Heart left ventricle (tissue), 16 donors: ENCODE measurements around the gene MARCHF2. TPM values are rescaled to one million over a fixed set of nuclear protein-coding genes. Genes with fewer than 3 reads are reported as not detected.

Experiments
- ATAC-seq, 4 donors: fragments of 200-7000 bp; cut with Tn5 transposase; one replicate each; pipeline ENCODE4 v1.9.1; 2020 to 2022; ENCODE audit warnings: moderate library complexity in 4 of 4, mild to moderate bottlenecking in 3 of 4, moderate number of reproducible peaks in 1 of 4
- DNase-seq, 5 donors: peaks; one replicate each; pipeline ENCODE4 v3.0.0-alpha.2; 2020
- H3K27ac ChIP-seq, 12 donors: fragments of 200-600 bp; sonication (generic) in 4 of 12; one replicate each; pipeline versions ENCODE4 v1.5.0 to v1.8.0; 2016 to 2022; ENCODE audit warnings: mild to moderate bottlenecking in 2 of 12
- H3K27me3 ChIP-seq, 9 donors: fragments of 200-600 bp; sonication (generic) in 2 of 9; one replicate each; pipeline versions ENCODE4 v1.5.1 to v1.8.0; 2016 to 2022; ENCODE audit warnings: mild to moderate bottlenecking in 3 of 9
- H3K36me3 ChIP-seq, 9 donors: fragments of 200-600 bp; sonication (generic) in 2 of 9; one replicate each; pipeline versions ENCODE4 v1.5.0 to v1.8.0; 2018 to 2022; ENCODE audit warnings: mild to moderate bottlenecking in 2 of 9
- H3K4me1 ChIP-seq, 12 donors: fragments of 200-600 bp; sonication (generic) in 4 of 12; one replicate each; pipeline versions ENCODE4 v1.5.0 to v1.8.0; 2016 to 2022; ENCODE audit warnings: mild to moderate bottlenecking in 3 of 12
- H3K4me3 ChIP-seq, 12 donors: fragments of 200-600 bp; sonication (generic) in 4 of 12; one replicate each; pipeline versions ENCODE4 v1.5.0 to v1.8.0; 2017 to 2022; ENCODE audit warnings: mild to moderate bottlenecking in 9 of 12, moderate library complexity in 4 of 12
- H3K9me3 ChIP-seq, 12 donors: fragments of 200-600 bp; sonication (generic) in 4 of 12; one replicate each; pipeline versions ENCODE4 v1.5.0 to v1.8.0; 2016 to 2022; ENCODE audit warnings: mild to moderate bottlenecking in 1 of 12
- POLR2A ChIP-seq, 2 donors: fragments of 450-650 bp; IDR thresholded peaks; one replicate each; pipeline ENCODE4 v1.6.1; 2017; ENCODE audit warnings: antibody characterized with exemption in 2 of 2, mild to moderate bottlenecking in 2 of 2, moderate library complexity in 2 of 2
- WGBS, 4 donors: extraction: QIAGEN DNeasy Blood & Tissue Kit in 2 of 4; methylation state at CpG; one replicate each; pipeline versions ENCODE4 v1.1.5 to v1.1.7; 2013 to 2018; 5-methylcytosine and 5-hydroxymethylcytosine counted together
- intact Hi-C, 10 donors: fragments of 100-400 bp; cut with DNase I; formaldehyde crosslinking; loops; one replicate each; pipeline versions ENCODE4 v1.11.1 to v1.14.2; 2022
- long read RNA-seq, 3 donors: library from polyadenylated mRNA; unstranded; transcript quantifications; one replicate each; pipeline ENCODE4 v2.0.0, GENCODE V29; 2020 to 2021
- polyA plus RNA-seq, 2 donors: library from polyadenylated mRNA; stranded (reverse); fragments of 200-250 nt; gene quantifications; one replicate each; pipeline ENCODE4 v1.2.3, GENCODE V29; 2013
- total RNA-seq, 9 donors: library from RNA; depleted of rRNA in 2 of 9; stranded (reverse); fragments of >200 nt in 2 of 9; fragmentation: NEBNext Ultra II Directional in 3 of 9; extraction: Animal tissue kit (Norgen Biotek cat#: 25700) in 3 of 9; gene quantifications; one replicate each; pipeline versions ENCODE4 v1.1.0 to v1.2.4, GENCODE V29; 2016 to 2023
- TF ChIP-seq, protein P1 (sequence below), 12 donors: fragments of 200-600 bp; sonication (generic) in 4 of 12; IDR thresholded peaks; one replicate each; pipeline versions ENCODE4 v1.5.0 to v1.8.0; 2018 to 2022; ENCODE audit warnings: antibody characterized with exemption in 12 of 12, mild to moderate bottlenecking in 5 of 12
- donor health status: ischemic (EF 13 %, LVEDD 7.1; RV severe dilation, severe dysfunction).
- donor health status: healthy with polysubstance abuse.
- donor health status: DM: no; HTN: yes; CAD: no.
- donor health status: DM: no; HTN: no; CAD: no.
- donor health status: ischemic (EF 25% LVEDD 6.9; RV normal size, moderate dysfunction).
- donor health status: ischemic (EF 25% LVEDD 5.7; RV mildly dilated, moderate dysfunction).
- donor health status: healthy.
- donor health status: DM: yes; HTN: yes; CAD: no.
- donor health status: ischemic (EF 35%, LVEDD 5.7; RV mildly dilated, moderate dysfunction).
- donor health status: nonischemic (EF 11% LVEDD 7.7; RV severe dilation, severe dysfunction).
- donor health status: DM: yes; HTN: yes; CAD: no.
- donor health status: PGD.
- donor health status: ischemic (EF 29% LVEDD 5.4; RV normal size, mild dysfunction).
- donor health status: nonischemic (EF 23%, LVEDD 6.1; RV moderate dilation, normal function).

MARCHF2 gene, protein sequence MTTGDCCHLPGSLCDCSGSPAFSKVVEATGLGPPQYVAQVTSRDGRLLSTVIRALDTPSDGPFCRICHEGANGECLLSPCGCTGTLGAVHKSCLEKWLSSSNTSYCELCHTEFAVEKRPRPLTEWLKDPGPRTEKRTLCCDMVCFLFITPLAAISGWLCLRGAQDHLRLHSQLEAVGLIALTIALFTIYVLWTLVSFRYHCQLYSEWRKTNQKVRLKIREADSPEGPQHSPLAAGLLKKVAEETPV
- total RNA-seq (100 to 1,000 TPM in 4 of 9 donors, 10 to 100 TPM in 5; 67.2 to 308 (median 93.7) TPM), polyA plus RNA-seq (10 to 100 TPM; 50.7 to 70.3 TPM)
- long read RNA-seq, donor 1, transcript MARCH2-201 (5 exons, 1,376 nt), result major isoform, 75 of 179 reads
- long read RNA-seq, donor 1, partial matches to known transcripts, result 18 of 179 reads
- long read RNA-seq, donor 1, other reads (novel, unspliced or antisense), result 82 of 179 reads
- long read RNA-seq, donor 2, transcript MARCH2-208 (5 exons, 1,667 nt), result major isoform, 6 of 25 reads
- long read RNA-seq, donor 2, partial matches to known transcripts, result 7 of 25 reads
- long read RNA-seq, donor 2, other reads (novel, unspliced or antisense), result 7 of 25 reads
- long read RNA-seq, donor 3, transcript MARCH2-201 (5 exons, 1,376 nt), result major isoform, 30 of 65 reads
- long read RNA-seq, donor 3, partial matches to known transcripts, result 12 of 65 reads
- long read RNA-seq, donor 3, other reads (novel, unspliced or antisense), result 23 of 65 reads

DNA sequence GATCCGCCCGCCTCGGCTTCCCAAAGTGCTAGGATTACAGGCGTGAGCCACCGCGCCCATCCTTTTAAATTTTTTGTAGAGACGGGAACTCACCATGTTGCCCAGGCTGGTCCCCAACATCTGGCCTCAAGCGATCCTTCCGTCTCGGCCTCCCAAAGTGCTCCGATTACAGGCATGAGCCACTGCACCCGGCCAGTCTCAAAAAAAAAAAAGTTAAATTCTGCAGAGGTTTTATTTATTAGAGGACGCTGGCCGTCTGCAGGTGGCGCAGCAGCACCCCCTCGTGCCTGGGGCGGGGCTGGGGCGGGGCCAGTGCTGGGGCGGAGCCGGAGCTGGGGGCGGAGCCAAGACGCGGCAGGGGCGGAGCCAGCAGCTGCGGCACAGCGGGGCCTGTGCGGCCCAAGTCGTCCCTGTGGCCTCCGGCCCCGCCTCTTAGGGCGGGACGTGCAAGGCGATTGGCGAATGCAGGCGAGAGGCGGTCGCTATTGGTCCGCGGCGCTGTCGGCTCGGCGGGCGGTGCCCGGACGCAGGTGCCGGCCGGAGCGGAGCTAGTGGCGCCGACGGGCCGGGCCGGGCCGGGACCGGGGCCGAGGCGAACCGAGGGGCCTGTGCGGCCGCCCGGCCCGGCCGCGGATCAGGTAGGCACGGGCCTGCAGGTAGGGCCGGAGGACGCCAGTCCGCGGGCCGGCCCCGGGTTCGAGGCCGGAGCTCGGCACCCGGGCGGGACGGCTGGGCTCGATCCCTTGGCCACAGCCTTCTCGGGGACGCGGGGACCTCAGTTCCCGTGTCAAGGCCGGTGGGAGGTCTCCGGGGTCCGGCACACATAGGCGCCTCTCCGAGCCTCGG is at the start of gene MARCHF2:
TSS of gene MARCHF2 (plus strand) at position 523 of the 846 bp plus-strand sequence. CDS start 8,536 bp downstream, outside the sequence.
- no peaks in the 10 kb centered on the region for H3K27me3 ChIP-seq
- 4 to 13% (median 7%) methylated on average over 33 to 89 of the region's 89 CpGs for WGBS, 4 donors
- H3K9me3 ChIP-seq, result no peaks in the 10 kb centered on the region
- intact Hi-C loops, result loop anchor here in 8 of 10 donors (2.0 to 10.0 kb wide), 8 partner anchors 32 to 99 kb away; partner anchors contain the start of genes ZNF414 (in 2 of the 8), HNRNPM (in 1 of the 8) and PRAM1 (in 1 of the 8)
- H3K36me3 ChIP-seq, result no peaks in the 10 kb centered on the region
- H3K4me1 ChIP-seq, result peaks cover 0 to 55% (median 37%) of the 10 kb centered on the region in 12 donors
- peak; percentile 96 to 99 (median 98) for DNase-seq
- H3K4me3 ChIP-seq, result peak within 1 kb of the TSS; percentile 71 to 98 (median 90)
- peak within 1 kb of the TSS; percentile 76 to 95 (median 84) for H3K27ac ChIP-seq
- ATAC-seq, result peak; percentile 98 to 99 (median 99)
- peak; percentile 17 to 81 for TF ChIP-seq POLR2A (IDR thresholded peaks at IDR 0.05)
- TF ChIP-seq, protein P1, sequence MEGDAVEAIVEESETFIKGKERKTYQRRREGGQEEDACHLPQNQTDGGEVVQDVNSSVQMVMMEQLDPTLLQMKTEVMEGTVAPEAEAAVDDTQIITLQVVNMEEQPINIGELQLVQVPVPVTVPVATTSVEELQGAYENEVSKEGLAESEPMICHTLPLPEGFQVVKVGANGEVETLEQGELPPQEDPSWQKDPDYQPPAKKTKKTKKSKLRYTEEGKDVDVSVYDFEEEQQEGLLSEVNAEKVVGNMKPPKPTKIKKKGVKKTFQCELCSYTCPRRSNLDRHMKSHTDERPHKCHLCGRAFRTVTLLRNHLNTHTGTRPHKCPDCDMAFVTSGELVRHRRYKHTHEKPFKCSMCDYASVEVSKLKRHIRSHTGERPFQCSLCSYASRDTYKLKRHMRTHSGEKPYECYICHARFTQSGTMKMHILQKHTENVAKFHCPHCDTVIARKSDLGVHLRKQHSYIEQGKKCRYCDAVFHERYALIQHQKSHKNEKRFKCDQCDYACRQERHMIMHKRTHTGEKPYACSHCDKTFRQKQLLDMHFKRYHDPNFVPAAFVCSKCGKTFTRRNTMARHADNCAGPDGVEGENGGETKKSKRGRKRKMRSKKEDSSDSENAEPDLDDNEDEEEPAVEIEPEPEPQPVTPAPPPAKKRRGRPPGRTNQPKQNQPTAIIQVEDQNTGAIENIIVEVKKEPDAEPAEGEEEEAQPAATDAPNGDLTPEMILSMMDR (IDR thresholded peaks at IDR 0.05), result peak; percentile 60 to 88 (median 79)

GRCh38 chr19:8363803-8364771 is 49.0 kb upstream of the MARCHF2 start, which contains the start of gene ANGPTL4:
ANGPTL4 (plus strand) TSS chr19:8364155; CDS start chr19:8364322, 167 bp downstream.
- H3K36me3 ChIP-seq, result peaks cover 0 to 11% (median 0%) of the 10 kb centered on the region in 9 donors
- intact Hi-C loops, result loop anchor here in 6 of 10 donors (2.0 to 5.0 kb wide), 3 partner anchors 27 to 33 kb away; partner anchors contain the start of gene RAB11B (in 3 of the 6)
- peaks cover 0 to 9% (median 0%) of the 10 kb centered on the region in 9 donors for H3K27me3 ChIP-seq
- no peaks in the 10 kb centered on the region for H3K9me3 ChIP-seq
- peak in 3 of 4 donors; percentile 43 to 63 (median 59) for ATAC-seq
- peak in 1 of 2 donors; percentile 91 for TF ChIP-seq POLR2A (IDR thresholded peaks at IDR 0.05)
- TF ChIP-seq, protein P1 (IDR thresholded peaks at IDR 0.05), result peak in 8 of 12 donors; percentile 8 to 45 (median 20)
- 1 to 2% (median 2%) methylated on average over 39 to 81 of the region's 81 CpGs for WGBS, 4 donors
- peaks cover 16 to 79% (median 54%) of the 10 kb centered on the region in 12 donors for H3K4me1 ChIP-seq
- peak; percentile 67 to 93 (median 84) for DNase-seq
- H3K4me3 ChIP-seq, result peak within 1 kb of the TSS; percentile 56 to 89 (median 74)
- H3K27ac ChIP-seq, result peak within 1 kb of the TSS; percentile 61 to 98 (median 81)

- Histone ChIP-seq H3K27me3 (peaks cover 0 to 9% (median 0%) of the 10 kb centered on the region in 9 donors), H3K4me1 (peaks cover 16 to 84% (median 57%) of the 10 kb centered on the region in 12 donors), H3K9me3 (no peaks in the 10 kb centered on the region), H3K4me3 (peak overlapping the region in 4 of 12 donors; percentile 15 to 89 (median 80)), H3K27ac (peak overlapping the region in 7 of 12 donors; percentile 13 to 98 (median 85)), H3K36me3 (peaks cover 0 to 27% (median 0%) of the 10 kb centered on the region in 9 donors)
- no peak for TF ChIP-seq POLR2A (IDR thresholded peaks at IDR 0.05)
- TF ChIP-seq, protein P1 (IDR thresholded peaks at IDR 0.05), result no peak
- DNase-seq (no peak), ATAC-seq (no peak)
- intact Hi-C loops, result loop anchor here in 1 of 10 donors (2.0 kb wide), 1 partner anchor 23 kb away; no protein-coding TSS in a partner anchor
- 88 to 93% (median 92%) methylated on average over 11 of the region's 11 CpGs for WGBS, 4 donors
Observed at GRCh38 chr19:8366121-8366581, 47.0 kb upstream of the MARCHF2 start.
